ENCODE data around the gene BTBD6.

GRCh38 chr14:105255021-105255507, 6.7 kb downstream of the BTBD6 start:
- TF ChIP-seq GATA2 (CRISPR knock-in tag; IDR thresholded peaks at IDR 0.05) (no peak), MAZ (CRISPR knock-in tag; conservative IDR thresholded peaks at IDR 0.05 in 1 of 2, IDR thresholded peaks at IDR 0.05 in 1 of 2) (no peak), TARDBP (IDR thresholded peaks at IDR 0.05) (no peak), ZNF785 (CRISPR knock-in tag; IDR thresholded peaks at IDR 0.05) (no peak), MTA1 (IDR thresholded peaks at IDR 0.05; ENCODE audit: borderline replicate concordance) (no peak), CTCF (IDR thresholded peaks at IDR 0.05 in 2 of 3, conservative IDR thresholded peaks at IDR 0.05 in 1 of 3; ENCODE audit: insufficient read depth in 2 of 3, low read depth in 1 of 3, low read length in 3 of 3) (no peak), POLR2AphosphoS5 (IDR thresholded peaks at IDR 0.05; ENCODE audit: control insufficient read depth, insufficient read depth, low read depth, low read length) (no peak), PKNOX1 (IDR thresholded peaks at IDR 0.05) (no peak), ATF2 (CRISPR knock-in tag; IDR thresholded peaks at IDR 0.05) (no peak), PCBP2 (IDR thresholded peaks at IDR 0.05; ENCODE audit: low read depth, low read length, poor library complexity, severe bottlenecking) (no peak)
